SK-N-SH (cell line): ENCODE results near the gene SLC44A5. TPM values are rescaled to one million over a fixed set of nuclear protein-coding genes. Genes with fewer than 3 reads are reported as not detected.

ENCODE experiments used
- CTCF ChIA-PET: fragments of 300-600, 350-600 bp; formaldehyde crosslinking; extraction: SDS; loops from one replicate; lab custom pipeline; 2021; lab: Yijun Ruan, JAX
- POLR2A ChIA-PET: fragments of 350-600 bp; sonication (Branson Sonifier 250); formaldehyde crosslinking; extraction: SDS; loops from one replicate; lab custom pipeline; 2020; ENCODE audit warnings: antibody characterized with exemption, inconsistent platforms; lab: Yijun Ruan, JAX
- DNase-seq: peaks from one replicate; pipeline ENCODE4 v3.0.0; 2012
- H2AFZ ChIP-seq: fragments of 200-600 bp; sonication (generic); 2 replicates; pipeline ENCODE4 v1.8.1; 2016; ENCODE audit warnings: antibody characterized with exemption, mild to moderate bottlenecking, low read depth
- H3F3A ChIP-seq: fragments of 200-600 bp; sonication (generic); replicated peaks from 2 replicates; pipeline ENCODE3; 2016; ENCODE audit warnings: antibody characterized with exemption, mild to moderate bottlenecking; ENCODE audit not compliant: insufficient read depth
- H3K27ac ChIP-seq, 2 experiments: fragments of 200-500 bp in 1 of 2; fragments of 200-600 bp in 1 of 2; sonication (Bioruptor generic) in 1 of 2; sonication (generic), shearing (Covaris generic) in 1 of 2; 2 replicates each; pipeline versions ENCODE4 v1.5.1 to v1.6.1; 2014 to 2016; ENCODE audit warnings: low read depth in 2 of 2, inconsistent platforms in 1 of 2, low read length in 1 of 2, mild to moderate bottlenecking in 1 of 2, mixed read lengths in 1 of 2
- H3K27me3 ChIP-seq: fragments of 200-600 bp; sonication (generic), shearing (Covaris generic); 2 replicates; pipeline ENCODE4 v1.6.1; 2016; ENCODE audit warnings: mixed run types; ENCODE audit not compliant: insufficient read depth
- H3K36me3 ChIP-seq, 2 experiments: fragments of 200-500 bp in 1 of 2; fragments of 200-600 bp in 1 of 2; sonication (Bioruptor generic) in 1 of 2; sonication (generic) in 1 of 2; replicated peaks in 1 of 2; 2 replicates each; pipeline versions ENCODE3 to v1.5.1; 2014 to 2016; ENCODE audit warnings: low read length in 1 of 2, mild to moderate bottlenecking in 1 of 2; ENCODE audit not compliant: insufficient read depth in 2 of 2, control insufficient read depth in 1 of 2
- H3K4me1 ChIP-seq, 2 experiments: fragments of 200-500 bp in 1 of 2; fragments of 200-600 bp in 1 of 2; sonication (Bioruptor generic) in 1 of 2; sonication (generic), shearing (Covaris generic) in 1 of 2; 2 replicates each; pipeline versions ENCODE4 v1.5.1 to v1.6.1; 2014 to 2016; ENCODE audit warnings: low read depth in 1 of 2, low read length in 1 of 2, mixed run types in 1 of 2; ENCODE audit not compliant: insufficient read depth in 2 of 2, control insufficient read depth in 1 of 2
- H3K4me2 ChIP-seq: fragments of 200-600 bp; sonication (generic), shearing (Covaris generic); 2 replicates; pipeline ENCODE4 v1.6.1; 2017; ENCODE audit warnings: mixed run types
- H3K4me3 ChIP-seq, 2 experiments: fragments of 200-500 bp in 1 of 2; fragments of 200-600 bp in 1 of 2; sonication (Bioruptor generic) in 1 of 2; sonication (generic), shearing (Covaris generic) in 1 of 2; 2 replicates each; pipeline versions ENCODE4 v1.5.1 to v1.8.1; 2014 to 2016; ENCODE audit warnings: low read depth in 2 of 2, inconsistent platforms in 1 of 2, low read length in 1 of 2, mild to moderate bottlenecking in 1 of 2, mixed read lengths in 1 of 2, moderate library complexity in 1 of 2
- H3K79me2 ChIP-seq: fragments of 200-600 bp; sonication (generic); 2 replicates; pipeline ENCODE4 v1.8.1; 2017; ENCODE audit warnings: mild to moderate bottlenecking; ENCODE audit not compliant: insufficient read depth
- H3K9ac ChIP-seq: fragments of 200-600 bp; sonication (generic); 2 replicates; pipeline ENCODE4 v1.6.1; 2017; ENCODE audit warnings: mixed run types
- H3K9me2 ChIP-seq: fragments of 200-600 bp; sonication (generic); 2 replicates; pipeline ENCODE4 v1.6.1; 2017; ENCODE audit warnings: mixed run types
- H3K9me3 ChIP-seq: fragments of 200-600 bp; sonication (generic); 2 replicates; pipeline ENCODE4 v1.6.1; 2017; ENCODE audit warnings: mixed run types, mild to moderate bottlenecking, moderate library complexity
- H4K20me1 ChIP-seq: fragments of 200-600 bp; sonication (generic); 2 replicates; pipeline ENCODE4 v1.6.1; 2017; ENCODE audit warnings: mild to moderate bottlenecking, mixed run types; ENCODE audit not compliant: insufficient read depth
- CHD2 ChIP-seq: fragments of 150-350 bp; IDR thresholded peaks from 2 replicates; pipeline ENCODE4 v1.6.1; 2018; ENCODE audit warnings: low read length; ENCODE audit not compliant: partially characterized antibody
- ELF1 ChIP-seq: IDR thresholded peaks from 2 replicates; pipeline ENCODE4 v1.4.0; 2012
- EZH2phosphoT487 ChIP-seq: fragments of 200-600 bp; sonication (generic); IDR thresholded peaks from 2 replicates; pipeline ENCODE4 v1.6.1; 2017; ENCODE audit warnings: low read depth, mixed run types, mild to moderate bottlenecking, antibody characterized with exemption, moderate library complexity, borderline replicate concordance
- FOSL2 ChIP-seq: IDR thresholded peaks from 2 replicates; pipeline ENCODE4 v1.4.0; 2012; ENCODE audit warnings: low read depth, mild to moderate bottlenecking, moderate library complexity, borderline replicate concordance
- FOXM1 ChIP-seq: IDR thresholded peaks from 2 replicates; pipeline ENCODE4 v1.4.0; 2012; ENCODE audit warnings: low read depth, mild to moderate bottlenecking
- GABPA ChIP-seq: IDR thresholded peaks from 2 replicates; pipeline ENCODE4 v1.4.0; 2012; ENCODE audit warnings: low read depth, mild to moderate bottlenecking
- IRF3 ChIP-seq: fragments of 150-350 bp; IDR thresholded peaks from 2 replicates; pipeline ENCODE4 v1.6.1; 2016; ENCODE audit warnings: mild to moderate bottlenecking, low read depth, low read length
- JUND ChIP-seq: IDR thresholded peaks from 2 replicates; pipeline ENCODE4 v1.4.0; 2012
- MAX ChIP-seq: IDR thresholded peaks from 2 replicates; pipeline ENCODE4 v1.4.0; 2012; ENCODE audit warnings: low read depth
- MXI1 ChIP-seq: IDR thresholded peaks from 2 replicates; pipeline ENCODE4 v1.6.1; 2012; ENCODE audit warnings: mild to moderate bottlenecking, low read depth, low read length, improper control_type of control experiment
- NFIC ChIP-seq: IDR thresholded peaks from 2 replicates; pipeline ENCODE4 v1.4.0; 2012; ENCODE audit warnings: borderline replicate concordance
- POLR2AphosphoS5 ChIP-seq: IDR thresholded peaks from 2 replicates; pipeline ENCODE4 v1.6.1; 2012; ENCODE audit warnings: low read depth, low read length
- RAD21 ChIP-seq: IDR thresholded peaks from 2 replicates; pipeline ENCODE4 v1.6.1; 2012; ENCODE audit warnings: mild to moderate bottlenecking, low read length
- RFX5 ChIP-seq: IDR thresholded peaks from 2 replicates; pipeline ENCODE4 v1.6.1; 2012; ENCODE audit warnings: mild to moderate bottlenecking, improper control_type of control experiment, low read length
- RXRA ChIP-seq: IDR thresholded peaks from 2 replicates; pipeline ENCODE4 v1.4.0; 2012; ENCODE audit warnings: low read depth, mild to moderate bottlenecking, borderline replicate concordance
- SIN3A ChIP-seq: IDR thresholded peaks from 2 replicates; pipeline ENCODE4 v1.6.1; 2012; ENCODE audit warnings: low read depth, mild to moderate bottlenecking, low read length, moderate library complexity, borderline replicate concordance
- TCF12 ChIP-seq: IDR thresholded peaks from 2 replicates; pipeline ENCODE4 v1.4.0; 2012
- WGBS: methylation state at CpG from one replicate; pipeline ENCODE4 v1.1.6; 2017; ENCODE audit warnings: low lambda C conversion rate; 5-methylcytosine and 5-hydroxymethylcytosine counted together
- polyA plus RNA-seq, 3 experiments: library from polyadenylated mRNA; depleted of rRNA; stranded (reverse); fragments of >200 nt; gene quantifications; 2 replicates each; pipeline ENCODE4 v1.2.3, GENCODE V29; 2012
- TF ChIP-seq, protein P1 (sequence below): IDR thresholded peaks from 2 replicates; pipeline ENCODE4; 2012

SLC44A5 gene
- polyA plus RNA-seq, 1 of the 3 experiments (the other 2 are of a cell fraction), result 4.9 TPM

DNA sequence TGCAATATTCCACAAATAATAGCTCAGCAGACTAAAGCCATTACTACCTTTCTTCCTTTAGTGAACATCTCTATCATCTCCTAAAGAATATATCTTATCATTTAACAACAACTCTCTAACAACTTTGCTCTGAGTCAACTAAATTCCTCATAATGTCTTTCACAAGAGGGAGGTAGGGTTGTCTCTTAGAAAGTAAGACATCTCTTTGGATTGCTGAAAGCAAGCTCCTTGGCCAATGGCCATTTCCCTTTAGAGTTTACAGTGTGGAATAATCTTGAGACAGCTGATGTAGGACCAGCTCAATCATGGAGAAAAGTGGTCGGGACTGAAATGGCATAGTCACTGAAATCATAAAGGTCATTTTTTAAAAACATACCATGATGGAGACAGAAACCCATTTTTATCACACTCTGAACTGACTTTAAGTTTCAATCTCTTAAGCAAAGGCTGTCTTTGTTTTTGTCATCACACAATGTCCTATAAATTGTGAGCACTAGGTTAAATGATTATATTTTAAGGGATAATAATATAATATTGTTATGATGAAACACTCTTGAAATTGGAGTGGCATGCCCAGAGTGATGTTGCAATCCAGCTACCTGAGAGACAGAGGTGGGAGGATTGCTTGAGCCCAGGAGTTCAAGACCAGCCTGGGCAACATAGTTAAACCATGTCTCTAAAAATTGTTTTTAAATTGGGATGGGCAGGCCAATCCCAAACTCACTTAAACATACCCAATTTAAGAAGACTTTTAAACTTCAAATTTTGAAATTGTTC is 91.1 kb downstream of the SLC44A5 start (continued):
- no peak for TF ChIP-seq IRF3
- TF ChIP-seq SIN3A, result no peak
- no peak for TF ChIP-seq GABPA

DNA sequence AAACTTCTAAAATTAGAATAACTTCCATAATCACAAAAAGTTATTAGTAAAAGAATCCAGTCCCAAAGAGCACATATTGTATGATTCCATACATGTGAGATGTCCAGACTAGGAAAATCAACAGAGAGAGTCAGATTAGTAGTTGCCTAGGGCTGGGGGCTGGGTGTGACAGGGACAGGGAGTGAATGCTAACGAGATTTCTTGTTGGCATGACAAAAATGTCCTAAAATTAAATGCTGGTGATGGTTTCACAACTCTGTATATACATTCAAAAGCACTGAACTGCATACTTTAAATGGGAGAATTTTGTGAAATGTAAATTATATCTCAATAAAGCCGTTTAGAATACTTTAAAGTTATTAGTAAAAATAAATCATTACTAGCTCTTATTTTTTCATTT is 92.2 kb downstream of the SLC44A5 start:
- Histone ChIP-seq H3K9me2 (no peaks in the 10 kb centered on the region), H3K9me3 (no peaks in the 10 kb centered on the region), H3K4me3 (no peak overlapping the region), H3K79me2 (no peaks in the 10 kb centered on the region), H3K27ac (no peak overlapping the region), H3F3A (peaks cover 4% of the 10 kb centered on the region), H3K9ac (no peak overlapping the region), H3K4me1 (peaks cover 0 to 5% of the 10 kb centered on the region in 2 experiments; a peak in 3 of 4 replicates), H2AFZ (no peak overlapping the region), H3K4me2 (no peak overlapping the region), H4K20me1 (no peaks in the 10 kb centered on the region), H3K27me3 (no peaks in the 10 kb centered on the region), H3K36me3 (no peaks in the 10 kb centered on the region)
- ChIA-PET POLR2A (no interaction called here), CTCF (no interaction called here)
- TF ChIP-seq MAX, result no peak
- no peak for TF ChIP-seq RAD21
- no peak for TF ChIP-seq EZH2phosphoT487
- TF ChIP-seq IRF3, result no peak
- TF ChIP-seq ELF1, result no peak
- DNase-seq, result no peak
- 80% methylated on average over 2 of the region's 2 CpGs for WGBS

GRCh38 chr1:75514270-75514669 is 96.6 kb downstream of the SLC44A5 start:
- Histone ChIP-seq H2AFZ (no peak overlapping the region), H3K9me3 (no peaks in the 10 kb centered on the region), H3K4me2 (no peak overlapping the region), H3K4me3 (no peak overlapping the region), H3K27ac (peak overlapping the region; percentile 44 to 59; a peak in 3 of 4 replicates), H3K9me2 (no peaks in the 10 kb centered on the region), H3K36me3 (no peaks in the 10 kb centered on the region), H3K79me2 (no peaks in the 10 kb centered on the region), H3K9ac (no peak overlapping the region), H3F3A (peaks cover 5% of the 10 kb centered on the region), H4K20me1 (no peaks in the 10 kb centered on the region), H3K27me3 (no peaks in the 10 kb centered on the region), H3K4me1 (no peaks in the 10 kb centered on the region; a peak in 2 of 4 replicates)
- DNase-seq, result no peak
- 63% methylated on average over 1 of the region's 1 CpG for WGBS
- ChIA-PET CTCF (interaction anchor here (1.2 kb wide), 1 partner anchor 91 kb away, joined by 4 read pairs; no protein-coding TSS in a partner anchor), POLR2A (no interaction called here)
- peak; percentile 75; the same call in 1 of the 2 replicates for TF ChIP-seq POLR2AphosphoS5
- no peak for TF ChIP-seq IRF3
- no peak for TF ChIP-seq RFX5
- TF ChIP-seq, protein P1, sequence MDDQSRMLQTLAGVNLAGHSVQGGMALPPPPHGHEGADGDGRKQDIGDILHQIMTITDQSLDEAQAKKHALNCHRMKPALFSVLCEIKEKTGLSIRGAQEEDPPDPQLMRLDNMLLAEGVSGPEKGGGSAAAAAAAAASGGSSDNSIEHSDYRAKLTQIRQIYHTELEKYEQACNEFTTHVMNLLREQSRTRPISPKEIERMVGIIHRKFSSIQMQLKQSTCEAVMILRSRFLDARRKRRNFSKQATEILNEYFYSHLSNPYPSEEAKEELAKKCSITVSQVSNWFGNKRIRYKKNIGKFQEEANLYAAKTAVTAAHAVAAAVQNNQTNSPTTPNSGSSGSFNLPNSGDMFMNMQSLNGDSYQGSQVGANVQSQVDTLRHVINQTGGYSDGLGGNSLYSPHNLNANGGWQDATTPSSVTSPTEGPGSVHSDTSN, result peak; percentile 94
- TF ChIP-seq NFIC, result peak; percentile 82
- TF ChIP-seq TCF12, result peak; percentile 98
- peak; percentile 77; the same call in 1 of the 2 replicates for TF ChIP-seq FOXM1
- TF ChIP-seq RXRA, result peak; percentile 53; the same call in 1 of the 2 replicates
- TF ChIP-seq MXI1, result no peak
- peak; percentile 87 for TF ChIP-seq JUND
- TF ChIP-seq CHD2, result no peak
- TF ChIP-seq MAX, result 0 out of 2 replicates have a peak, but pooled peaks have one; percentile 23
- peak; percentile 80 for TF ChIP-seq FOSL2
- TF ChIP-seq ELF1, result no peak
- peak; percentile 59; the same call in 1 of the 2 replicates for TF ChIP-seq SIN3A
